ENCODE data around the gene SSH3.

The SSH3 gene, protein sequence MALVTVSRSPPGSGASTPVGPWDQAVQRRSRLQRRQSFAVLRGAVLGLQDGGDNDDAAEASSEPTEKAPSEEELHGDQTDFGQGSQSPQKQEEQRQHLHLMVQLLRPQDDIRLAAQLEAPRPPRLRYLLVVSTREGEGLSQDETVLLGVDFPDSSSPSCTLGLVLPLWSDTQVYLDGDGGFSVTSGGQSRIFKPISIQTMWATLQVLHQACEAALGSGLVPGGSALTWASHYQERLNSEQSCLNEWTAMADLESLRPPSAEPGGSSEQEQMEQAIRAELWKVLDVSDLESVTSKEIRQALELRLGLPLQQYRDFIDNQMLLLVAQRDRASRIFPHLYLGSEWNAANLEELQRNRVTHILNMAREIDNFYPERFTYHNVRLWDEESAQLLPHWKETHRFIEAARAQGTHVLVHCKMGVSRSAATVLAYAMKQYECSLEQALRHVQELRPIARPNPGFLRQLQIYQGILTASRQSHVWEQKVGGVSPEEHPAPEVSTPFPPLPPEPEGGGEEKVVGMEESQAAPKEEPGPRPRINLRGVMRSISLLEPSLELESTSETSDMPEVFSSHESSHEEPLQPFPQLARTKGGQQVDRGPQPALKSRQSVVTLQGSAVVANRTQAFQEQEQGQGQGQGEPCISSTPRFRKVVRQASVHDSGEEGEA

DNA sequence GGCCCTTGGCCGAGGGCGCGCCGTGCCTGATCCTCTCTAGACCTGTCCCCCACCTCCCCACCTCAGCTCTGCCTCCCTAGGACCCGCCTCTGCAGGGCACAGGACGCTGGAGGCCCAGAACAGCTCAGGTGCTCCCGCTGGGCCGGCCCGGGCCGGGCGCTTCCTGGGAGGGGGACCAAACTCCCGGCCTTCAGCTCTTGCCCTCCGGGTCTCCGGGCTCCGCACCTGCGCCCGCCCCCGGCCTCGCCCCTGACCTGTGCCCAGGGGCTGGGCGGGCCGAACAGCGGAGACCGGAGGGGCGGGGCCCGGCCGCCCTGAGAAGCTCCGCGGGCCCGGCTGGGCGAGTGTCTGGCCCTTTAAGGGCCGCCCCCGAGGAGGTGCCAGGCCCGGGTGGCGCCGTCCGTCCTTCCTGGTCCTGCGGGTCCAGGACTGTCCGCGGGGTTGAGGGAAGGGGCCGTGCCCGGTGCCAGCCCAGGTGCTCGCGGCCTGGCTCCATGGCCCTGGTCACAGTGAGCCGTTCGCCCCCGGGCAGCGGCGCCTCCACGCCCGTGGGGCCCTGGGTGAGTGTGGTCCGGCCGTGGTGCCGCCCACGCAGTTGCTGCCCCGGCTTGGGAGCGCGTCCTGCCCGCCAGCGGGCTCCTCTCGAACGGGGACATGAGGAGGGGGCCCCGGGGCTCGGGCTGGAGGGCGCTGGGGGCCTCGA, at the start of gene SSH3:
TSS of gene SSH3 (plus strand) at position 399 of the 703 bp plus-strand sequence. CDS start at position 495, 96 bp downstream.
- DNase-seq: peak; percentile 34

DNA sequence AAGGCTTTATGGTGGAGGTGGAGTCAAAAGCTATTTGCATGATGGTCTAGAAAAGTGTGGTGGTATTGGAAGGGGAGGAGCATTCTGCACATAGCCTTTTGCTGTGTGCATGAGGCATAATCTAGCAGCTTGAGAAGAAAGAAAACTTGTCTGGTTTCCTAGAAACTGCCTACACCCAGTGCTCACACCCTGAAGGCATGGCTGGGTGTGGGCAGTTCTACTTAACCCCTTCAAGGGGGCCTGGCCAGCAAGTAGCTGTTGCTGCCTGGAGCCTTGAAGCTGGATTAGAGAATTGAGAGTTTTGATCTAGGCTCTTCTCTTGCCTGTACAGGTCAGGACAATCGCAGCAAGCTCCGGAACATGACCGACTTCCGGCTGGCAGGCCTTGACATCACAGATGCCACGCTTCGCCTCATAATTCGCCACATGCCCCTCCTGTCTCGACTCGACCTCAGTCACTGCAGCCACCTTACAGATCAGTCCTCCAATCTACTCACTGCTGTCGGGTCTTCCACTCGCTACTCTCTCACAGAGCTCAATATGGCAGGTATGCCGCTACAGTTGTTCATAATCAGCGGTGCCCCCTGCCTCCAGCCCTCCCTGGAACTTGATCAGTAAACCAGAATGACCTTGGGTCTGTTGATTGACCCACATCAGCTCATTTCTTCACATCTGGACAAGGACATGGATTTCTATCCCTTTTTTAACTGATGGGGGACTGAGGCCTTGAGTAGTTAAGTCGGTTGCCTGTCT, 49.3 kb upstream of the SSH3 start:
- no peak for DNase-seq

GRCh38 chr11:67254798-67255197, 48.5 kb upstream of the SSH3 start:
- no peak for DNase-seq

DNA sequence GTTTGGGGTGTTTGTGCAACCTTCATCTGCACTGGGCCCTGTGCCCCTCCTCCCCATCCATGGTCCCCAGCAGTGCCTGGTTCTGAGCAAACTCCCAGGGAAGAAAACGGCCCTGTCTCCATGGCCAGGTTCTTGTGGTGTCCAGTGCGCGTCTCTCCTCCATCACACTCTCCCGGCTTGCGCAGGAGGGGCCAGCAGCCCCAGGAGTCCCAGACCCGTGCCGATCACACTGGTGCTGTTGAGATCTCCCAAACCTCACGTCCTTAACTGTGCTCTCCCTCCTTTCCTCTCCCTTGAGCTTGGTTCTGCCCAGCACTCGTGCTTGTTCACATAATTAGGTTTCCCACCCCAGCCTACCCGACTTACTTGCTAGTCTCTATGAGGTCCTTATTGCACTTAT, 48.0 kb upstream of the SSH3 start:
- DNase-seq: no peak

- DNase-seq: no peak
These were observed 47.5 kb upstream of the SSH3 start for GRCh38 chr11:67255864-67256263.

- DNase-seq: no peak
These were observed 46.7 kb upstream of the SSH3 start for GRCh38 chr11:67256477-67257135.

GRCh38 chr11:67260406-67260805, 42.9 kb upstream of the SSH3 start:
- DNase-seq: no peak

GRCh38 chr11:67260885-67261639, 42.3 kb upstream of the SSH3 start:
- peak; percentile 70 for DNase-seq

DNA sequence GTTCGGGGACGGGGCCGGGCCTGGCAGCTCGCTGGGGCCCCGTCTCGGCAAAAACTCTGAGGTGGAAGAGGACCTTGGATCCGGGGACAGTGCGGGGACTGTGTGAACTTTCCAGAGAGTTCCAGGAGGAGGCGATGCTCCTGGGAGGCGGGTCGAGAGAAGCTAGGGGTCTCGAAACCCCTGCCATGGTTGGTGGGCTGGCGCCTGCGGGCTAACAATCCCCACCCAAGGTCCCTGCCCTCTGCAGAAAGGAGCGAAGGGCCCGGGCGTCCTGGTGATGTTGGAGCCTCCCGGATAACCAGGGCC, 41.7 kb upstream of the SSH3 start:
- DNase-seq: no peak

DNA sequence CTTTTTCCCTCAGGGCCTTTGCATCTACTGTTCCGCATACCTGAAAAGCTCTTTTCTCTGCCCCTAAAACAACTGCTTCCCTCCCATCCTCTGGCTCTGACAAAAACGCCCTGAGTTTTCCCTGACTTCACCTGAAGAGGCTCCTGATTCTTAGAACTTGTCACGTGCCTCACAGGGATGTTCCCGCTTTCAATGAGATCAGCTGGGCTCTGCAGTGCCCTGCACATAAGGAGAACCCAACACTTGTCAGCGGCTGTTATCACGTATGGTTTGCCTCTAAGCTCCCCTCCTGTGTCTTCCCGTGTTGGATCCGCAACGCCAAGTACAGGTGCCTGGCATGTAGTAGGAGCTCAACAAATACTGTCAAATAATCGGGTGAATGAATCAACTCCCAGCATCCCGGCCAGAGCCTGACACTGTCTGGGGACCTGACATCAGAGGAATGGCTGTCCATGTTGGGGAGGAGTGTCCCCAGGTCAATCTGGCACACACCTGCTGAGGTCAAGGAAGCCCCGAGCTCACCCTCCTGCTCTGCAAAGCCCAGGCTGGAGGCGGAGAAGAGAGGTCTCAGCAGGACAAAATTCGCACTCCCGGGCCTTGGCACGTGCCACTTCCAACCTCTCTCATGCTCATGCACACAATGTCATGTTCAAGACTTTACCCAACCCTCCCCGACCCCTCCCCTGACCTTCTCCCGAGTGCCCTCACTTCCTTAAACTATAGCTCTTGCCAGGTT, 41.2 kb upstream of the SSH3 start:
- DNase-seq: no peak

- DNase-seq: peak; percentile 84
These were observed 40.3 kb upstream of the SSH3 start for GRCh38 chr11:67262731-67263675.

- DNase-seq: no peak
These were observed 39.1 kb upstream of the SSH3 start for GRCh38 chr11:67264260-67264659.

DNA sequence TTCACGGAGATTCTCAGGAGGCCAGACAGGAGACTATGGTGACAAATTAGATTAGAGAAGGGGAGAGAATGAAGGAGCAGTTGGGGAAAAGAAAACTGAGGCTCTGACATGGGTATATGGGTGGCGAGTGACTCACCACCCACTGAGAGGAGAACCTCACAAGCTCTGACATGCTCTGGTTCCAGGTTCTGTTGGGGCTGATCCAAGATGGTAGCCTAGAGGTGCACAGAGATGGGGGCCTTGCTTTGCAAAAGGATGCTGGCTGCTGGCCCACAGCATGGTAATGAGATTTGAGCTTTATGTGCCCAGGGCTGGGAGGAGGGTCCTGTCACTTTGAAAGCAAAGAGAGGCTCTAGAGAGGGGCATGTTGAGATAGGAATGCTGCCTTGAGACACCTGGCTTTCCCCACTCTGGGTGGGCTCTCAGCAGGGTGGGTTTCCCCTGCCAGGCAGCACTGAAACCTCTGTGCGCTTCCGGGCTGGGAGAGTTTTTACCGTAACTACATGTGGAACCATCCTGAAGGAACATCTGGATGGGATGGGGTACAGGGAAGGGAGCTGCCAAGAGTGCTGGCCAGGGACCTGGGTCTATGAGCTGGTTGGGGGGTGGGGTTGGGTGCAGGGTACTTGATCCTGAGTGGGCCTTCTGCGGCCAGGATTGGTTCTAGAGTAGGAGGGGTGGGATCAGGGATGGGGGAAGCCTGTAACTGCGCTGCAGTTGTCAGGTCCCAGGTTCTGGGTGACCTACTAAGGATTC, 38.3 kb upstream of the SSH3 start:
- no peak for DNase-seq

DNA sequence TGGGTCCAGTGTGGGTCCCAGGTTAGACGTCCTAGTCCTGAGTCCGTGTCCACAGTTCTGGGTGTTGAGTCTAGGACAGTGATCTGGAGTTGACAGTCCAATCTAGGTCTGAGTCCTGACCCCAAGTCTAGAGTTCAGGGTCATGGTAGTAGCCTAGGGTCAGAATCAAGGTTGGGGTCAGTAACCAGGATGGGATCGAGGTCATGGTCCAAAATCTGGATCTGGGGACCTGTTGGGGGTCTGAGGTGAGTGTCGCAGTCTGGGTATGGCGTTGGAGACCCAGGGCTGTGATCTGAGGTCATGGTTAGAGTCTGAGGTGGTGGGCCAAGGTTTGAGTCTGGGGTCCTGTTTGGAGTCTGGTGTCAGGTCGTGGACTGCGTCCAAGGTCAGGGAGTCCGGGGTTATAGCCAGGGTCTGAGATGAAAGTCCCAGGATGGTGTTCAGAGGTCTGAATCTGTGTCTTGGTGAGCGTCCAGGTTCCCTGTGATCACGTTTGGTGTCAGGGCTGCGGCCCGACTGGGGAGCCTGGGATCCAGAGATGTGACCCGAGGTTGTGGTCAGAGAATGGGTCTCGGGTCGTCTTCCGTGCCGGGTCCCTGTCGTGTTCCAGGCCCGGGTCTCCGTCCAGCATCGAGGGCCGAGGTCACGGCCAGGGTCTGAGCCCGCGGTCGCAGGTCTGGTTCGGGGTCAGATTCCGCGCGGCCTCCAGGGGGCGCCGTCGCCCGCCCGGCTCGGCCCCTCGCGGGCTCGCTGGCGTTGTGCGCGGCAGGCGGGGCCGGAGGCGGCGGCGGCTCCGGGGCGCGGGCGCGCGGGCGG, 37.5 kb upstream of the SSH3 start:
- peak; percentile 83 for DNase-seq

- no peak for DNase-seq
These were observed 36.7 kb upstream of the SSH3 start, which contains the start of gene GRK2 for GRCh38 chr11:67266449-67267187. Gene GRK2, plus strand, starts transcription at chr11:67266473. Its CDS starts 227 bp downstream, at chr11:67266700.

- DNase-seq: peak; percentile 38
These were observed 35.9 kb upstream of the SSH3 start for GRCh38 chr11:67267188-67268080.
